Activated CD8-positive, alpha-beta T cell treated with anti-CD3 and anti-CD28 coated beads for 36 hours (primary cell): ENCODE measurements around the gene CHCHD3. TPM values are rescaled to one million over a fixed set of nuclear protein-coding genes. Genes with fewer than 3 reads are reported as not detected.

Source experiments
- ATAC-seq: fragments of 200-7000 bp; cut with Tn5 transposase; one replicate; pipeline ENCODE4 v1.10.0; 2021; ENCODE audit warnings: mild to moderate bottlenecking, moderate library complexity
- CTCF ChIA-PET: fragments of 350-600 bp; sonication (Branson Sonifier 250); formaldehyde crosslinking; loops from one replicate; lab custom pipeline; 2021; ENCODE audit warnings: antibody characterized with exemption; lab: Charles Lee
- POLR2A ChIA-PET: fragments of 350-600 bp; sonication (Branson Sonifier 250); formaldehyde crosslinking; loops from one replicate; lab custom pipeline; 2021; ENCODE audit warnings: antibody characterized with exemption; lab: Charles Lee
- DNase-seq: peaks from one replicate; pipeline ENCODE4 v3.0.0-alpha.2; 2020
- H3K27ac Mint-ChIP-seq: one replicate; pipeline ENCODE4 v1.8.0; 2021; ENCODE audit warnings: mild to moderate bottlenecking, mixed read lengths
- H3K27me3 Mint-ChIP-seq: one replicate; pipeline ENCODE4 v1.8.0; 2021; ENCODE audit warnings: mixed read lengths
- H3K36me3 Mint-ChIP-seq: one replicate; pipeline ENCODE4 v1.8.0; 2021; ENCODE audit warnings: low read depth, mixed read lengths
- H3K4me1 Mint-ChIP-seq: one replicate; pipeline ENCODE4 v1.8.0; 2021; ENCODE audit warnings: low read depth, mixed read lengths
- H3K4me3 Mint-ChIP-seq: one replicate; pipeline ENCODE4 v1.8.0; 2021; ENCODE audit warnings: mild to moderate bottlenecking, moderate library complexity, mixed read lengths
- H3K9me3 Mint-ChIP-seq: one replicate; pipeline ENCODE4 v1.8.0; 2021; ENCODE audit warnings: mixed read lengths
- intact Hi-C: fragments of 100-400 bp; cut with micrococcal nuclease; formaldehyde crosslinking; loops from one replicate; pipeline ENCODE4 v1.10.0; 2022
- total RNA-seq, 2 experiments: library from RNA; stranded (reverse); gene quantifications; one replicate each; pipeline ENCODE4 v1.2.3, GENCODE V29; 2021
- TF ChIP-seq, protein P1 (sequence below): fragments of 200-600 bp; IDR thresholded peaks from one replicate; pipeline ENCODE4 v1.8.0; 2022; ENCODE audit warnings: antibody characterized with exemption, mild to moderate bottlenecking

The CHCHD3 gene
- total RNA-seq, 2 experiments from 2014 or later: 61.4 to 63.4 TPM

DNA sequence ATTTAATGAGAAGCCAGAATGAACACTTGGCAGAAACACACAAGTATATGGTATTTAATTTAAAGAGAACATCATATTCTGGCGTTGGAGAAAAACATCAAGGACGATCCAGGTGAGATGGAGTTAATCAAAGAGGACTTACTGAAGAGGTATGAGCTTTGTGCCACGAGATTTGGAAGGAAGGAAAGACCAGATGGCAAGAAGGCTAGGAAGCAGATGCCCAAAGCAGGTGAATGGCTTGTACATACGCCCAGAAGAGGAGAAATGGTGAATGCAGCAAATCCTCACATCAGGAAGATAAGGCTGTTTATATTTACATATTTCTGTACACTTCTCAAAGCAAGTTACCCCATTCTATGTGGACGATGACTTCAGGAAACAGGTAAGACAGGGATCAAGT is 341.7 kb downstream of the CHCHD3 start:
- Mint-ChIP-seq H3K36me3 (peaks cover 1% of the 10 kb centered on the region), H3K27ac (no peak overlapping the region), H3K27me3 (no peaks in the 10 kb centered on the region), H3K9me3 (peaks cover 17% of the 10 kb centered on the region), H3K4me1 (no peaks in the 10 kb centered on the region), H3K4me3 (no peak overlapping the region)
- ChIA-PET POLR2A (no interaction called here), CTCF (no interaction called here)
- TF ChIP-seq, protein P1, sequence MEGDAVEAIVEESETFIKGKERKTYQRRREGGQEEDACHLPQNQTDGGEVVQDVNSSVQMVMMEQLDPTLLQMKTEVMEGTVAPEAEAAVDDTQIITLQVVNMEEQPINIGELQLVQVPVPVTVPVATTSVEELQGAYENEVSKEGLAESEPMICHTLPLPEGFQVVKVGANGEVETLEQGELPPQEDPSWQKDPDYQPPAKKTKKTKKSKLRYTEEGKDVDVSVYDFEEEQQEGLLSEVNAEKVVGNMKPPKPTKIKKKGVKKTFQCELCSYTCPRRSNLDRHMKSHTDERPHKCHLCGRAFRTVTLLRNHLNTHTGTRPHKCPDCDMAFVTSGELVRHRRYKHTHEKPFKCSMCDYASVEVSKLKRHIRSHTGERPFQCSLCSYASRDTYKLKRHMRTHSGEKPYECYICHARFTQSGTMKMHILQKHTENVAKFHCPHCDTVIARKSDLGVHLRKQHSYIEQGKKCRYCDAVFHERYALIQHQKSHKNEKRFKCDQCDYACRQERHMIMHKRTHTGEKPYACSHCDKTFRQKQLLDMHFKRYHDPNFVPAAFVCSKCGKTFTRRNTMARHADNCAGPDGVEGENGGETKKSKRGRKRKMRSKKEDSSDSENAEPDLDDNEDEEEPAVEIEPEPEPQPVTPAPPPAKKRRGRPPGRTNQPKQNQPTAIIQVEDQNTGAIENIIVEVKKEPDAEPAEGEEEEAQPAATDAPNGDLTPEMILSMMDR: no peak
- ATAC-seq (no peak), DNase-seq (no peak)
- intact Hi-C loops: no loop called here

DNA sequence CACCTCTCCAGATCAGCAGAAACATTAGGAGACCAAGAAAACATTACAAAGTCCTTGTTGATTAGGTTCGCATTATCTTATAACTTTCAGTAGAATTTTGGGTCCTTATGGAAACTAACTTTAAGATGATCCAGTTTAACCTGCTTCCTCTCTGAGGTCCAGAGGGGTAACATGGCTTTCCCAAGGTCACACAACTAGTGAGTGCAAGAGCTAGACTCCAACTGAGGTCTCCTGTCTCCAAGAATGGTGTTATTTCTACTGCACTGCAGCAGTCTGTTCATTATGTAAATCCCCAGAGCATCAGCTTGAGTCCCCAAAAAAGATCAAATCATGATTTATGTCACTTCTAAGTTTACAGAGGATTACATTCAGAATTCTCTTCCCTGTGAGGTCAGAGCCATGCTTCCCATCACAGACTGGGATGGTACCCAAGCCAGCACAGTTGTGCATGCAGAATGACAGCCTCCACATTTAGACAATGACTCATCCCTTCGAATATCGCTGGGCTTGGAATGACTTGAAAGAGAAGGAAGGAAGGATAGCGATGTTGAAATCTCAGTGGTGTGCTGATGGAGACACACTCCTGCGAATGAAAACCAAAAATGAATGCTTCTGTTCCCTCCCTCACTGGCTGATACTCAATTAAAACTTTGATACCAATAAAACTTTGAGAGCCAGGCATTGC is 342.5 kb downstream of the CHCHD3 start:
- no peak overlapping the region for H3K27ac Mint-ChIP-seq
- peaks cover 15% of the 10 kb centered on the region for H3K9me3 Mint-ChIP-seq
- no peak overlapping the region for H3K4me3 Mint-ChIP-seq
- intact Hi-C loops: no loop called here
- H3K4me1 Mint-ChIP-seq: no peaks in the 10 kb centered on the region
- DNase-seq (no peak), ATAC-seq (no peak)
- ChIA-PET CTCF (no interaction called here), POLR2A (no interaction called here)
- peaks cover under 1% of the 10 kb centered on the region for H3K36me3 Mint-ChIP-seq
- TF ChIP-seq, protein P1: no peak
- no peaks in the 10 kb centered on the region for H3K27me3 Mint-ChIP-seq

DNA sequence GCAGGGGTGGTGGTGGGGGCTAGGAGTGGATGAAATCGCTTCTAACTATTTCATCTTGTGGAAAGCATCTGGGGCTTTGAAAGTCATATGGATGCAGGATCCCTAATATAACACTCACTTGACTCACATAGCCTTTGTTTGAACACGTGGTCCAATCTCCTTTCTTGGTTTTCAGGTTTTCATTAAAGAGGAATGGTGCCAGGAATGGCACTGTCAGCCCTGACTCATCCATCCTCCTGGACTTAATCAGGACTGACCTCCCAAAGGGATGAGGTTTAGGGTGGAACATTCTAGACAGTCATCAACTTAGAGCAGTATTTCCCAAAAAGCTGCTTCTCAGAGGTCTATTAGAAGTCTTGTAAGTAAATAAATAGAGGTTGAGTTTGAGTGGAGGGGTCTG is 343.6 kb downstream of the CHCHD3 start:
- TF ChIP-seq, protein P1: no peak
- Mint-ChIP-seq H3K27me3 (no peaks in the 10 kb centered on the region), H3K4me1 (no peaks in the 10 kb centered on the region), H3K4me3 (no peak overlapping the region), H3K9me3 (peaks cover 11% of the 10 kb centered on the region), H3K27ac (no peak overlapping the region), H3K36me3 (no peaks in the 10 kb centered on the region)
- no peak for ATAC-seq
- intact Hi-C loops: no loop called here
- ChIA-PET CTCF (no interaction called here), POLR2A (no interaction called here)
- DNase-seq: no peak

DNA sequence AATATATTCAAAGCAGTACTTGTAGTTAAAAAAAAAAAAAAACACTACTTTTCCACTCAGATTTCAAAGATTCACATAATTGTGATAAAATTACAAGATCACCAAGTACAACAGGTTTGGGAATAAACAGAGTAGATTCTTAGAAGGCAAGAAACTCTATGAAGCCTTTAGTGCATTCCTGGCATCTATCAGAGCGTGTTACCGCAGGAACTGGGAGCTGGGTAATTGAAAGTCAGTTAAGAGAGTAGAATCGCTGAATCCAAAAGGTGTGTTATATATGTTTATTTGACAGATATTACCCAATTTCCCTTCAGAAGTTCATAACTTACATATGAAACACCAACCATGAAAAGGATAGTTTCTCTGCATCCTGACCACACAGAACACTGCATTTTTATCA is 346.4 kb downstream of the CHCHD3 start:
- no peak overlapping the region for H3K27ac Mint-ChIP-seq
- H3K27me3 Mint-ChIP-seq: no peaks in the 10 kb centered on the region
- CTCF ChIA-PET: no interaction called here
- no peak overlapping the region for H3K4me3 Mint-ChIP-seq
- no peak for DNase-seq
- H3K36me3 Mint-ChIP-seq: no peaks in the 10 kb centered on the region
- intact Hi-C loops: no loop called here
- no peaks in the 10 kb centered on the region for H3K9me3 Mint-ChIP-seq
- ATAC-seq: no peak
- TF ChIP-seq, protein P1: no peak
- no peaks in the 10 kb centered on the region for H3K4me1 Mint-ChIP-seq
- POLR2A ChIA-PET: no interaction called here

Other genes starting within 250 kb of the CHCHD3 start
- gene EXOC4, start 171.0 kb upstream of the CHCHD3 start, total RNA-seq: 10 to 100 TPM; 54.1 to 61.7 TPM